ENCODE data around the gene BTBD2.

- TF ChIP-seq ZNF384 (IDR thresholded peaks at IDR 0.05): no peak
- TF ChIP-seq CTBP1 (IDR thresholded peaks at IDR 0.05; ENCODE audit: borderline replicate concordance): no peak
- TF ChIP-seq ELF4 (IDR thresholded peaks at IDR 0.05): no peak
- TF ChIP-seq FOXK2 (IDR thresholded peaks at IDR 0.05): no peak
- no peak for TF ChIP-seq BHLHE40 (IDR thresholded peaks at IDR 0.05; ENCODE audit: borderline replicate concordance)
- no peak for TF ChIP-seq SP1 (IDR thresholded peaks at IDR 0.05)
- no peak for TF ChIP-seq PKNOX1 (IDR thresholded peaks at IDR 0.05)
- no peak for TF ChIP-seq TARDBP (IDR thresholded peaks at IDR 0.05)
- TF ChIP-seq SUZ12 (IDR thresholded peaks at IDR 0.05): no peak
- no peak for TF ChIP-seq FOXM1 (IDR thresholded peaks at IDR 0.05; ENCODE audit: borderline replicate concordance)
- TF ChIP-seq HDGF (IDR thresholded peaks at IDR 0.05; ENCODE audit: borderline replicate concordance): no peak
- no peak for TF ChIP-seq LEF1 (IDR thresholded peaks at IDR 0.05; ENCODE audit: borderline replicate concordance)
- no peak for TF ChIP-seq FOXA1 (IDR thresholded peaks at IDR 0.05)
- TF ChIP-seq ARNT (IDR thresholded peaks at IDR 0.05): no peak
Measured at GRCh38 chr19:1991018-1991913, 24.2 kb downstream of the BTBD2 start.

All from HEK293T (cell line).